ENCODE measurements around the gene PTPN1. TPM values are rescaled to one million over a fixed set of nuclear protein-coding genes. Genes with fewer than 3 reads are reported as not detected.
"Not testable (repeated sequence)": the region's sequence is repeated elsewhere in the genome, so short reads cannot be mapped to it uniquely, and the experiment has no call there.

PTPN1 gene
- total and polyA plus RNA-seq, 2 experiments from 2014 or later = 16.9 to 26.4 TPM

GRCh38 chr20:50472693-50473664, 37.2 kb upstream of the PTPN1 start:
- peaks cover 4% of the 10 kb centered on the region for H3K27me3 Mint-ChIP-seq (ENCODE audit: insufficient read depth, low read depth, poor library complexity)

GRCh38 chr20:50474356-50474755, 35.8 kb upstream of the PTPN1 start:
- H3K36me3 Mint-ChIP-seq (ENCODE audit: low read depth); H3K4me3 Mint-ChIP-seq; H3K9me2 ChIP-seq (ENCODE audit: insufficient read depth); H3K27ac Mint-ChIP-seq; H3K4me3 ChIP-seq; H3K4me1 Mint-ChIP-seq; H3K36me3 ChIP-seq (ENCODE audit: insufficient read depth); H3K27ac ChIP-seq (ENCODE audit: low read depth); H3K27me3 Mint-ChIP-seq (ENCODE audit: insufficient read depth, low read depth, poor library complexity); H3F3A ChIP-seq (replicated peaks; ENCODE audit: low read depth); H3K27me3 ChIP-seq (ENCODE audit: insufficient read depth); H2AFZ ChIP-seq; H3K4me1 ChIP-seq (ENCODE audit: insufficient read depth); DNase-seq (ENCODE audit: low spot score); H4K20me1 ChIP-seq (replicated peaks; ENCODE audit: insufficient read depth); H3K79me2 ChIP-seq (replicated peaks; ENCODE audit: insufficient read depth); H3K4me2 ChIP-seq; H3K9me3 Mint-ChIP-seq; ATAC-seq: not testable (repeated sequence)

More at GRCh38 chr20:50472693-50473664, 37.2 kb upstream of the PTPN1 start:
- peak overlapping the region; percentile 59 for H2AFZ ChIP-seq
- no peaks in the 10 kb centered on the region for H3K36me3 ChIP-seq (ENCODE audit: insufficient read depth)
- H4K20me1 ChIP-seq (replicated peaks; ENCODE audit: insufficient read depth) = no peaks in the 10 kb centered on the region
- H3K4me1 ChIP-seq (ENCODE audit: insufficient read depth) = no peaks in the 10 kb centered on the region
- Mint-ChIP-seq H3K4me3 (no peak overlapping the region), H3K36me3 (ENCODE audit: low read depth) (no peaks in the 10 kb centered on the region), H3K27ac (no peak overlapping the region), H3K9me3 (peaks cover 2% of the 10 kb centered on the region; the same call in 1 of the 3 replicates), H3K4me1 (no peaks in the 10 kb centered on the region)
- H3K4me2 ChIP-seq = no peak overlapping the region
- no peaks in the 10 kb centered on the region for H3F3A ChIP-seq (replicated peaks; ENCODE audit: low read depth)
- 0 out of 2 replicates have a peak, but pooled peaks cover 9% of the 10 kb centered on the region for H3K9me2 ChIP-seq (ENCODE audit: insufficient read depth)
- ATAC-seq = no peak
- TF ChIP-seq JUNB (IDR thresholded peaks at IDR 0.05; ENCODE audit: unreplicated experiment) = no peak
- peak; percentile 53 for TF ChIP-seq REST (IDR thresholded peaks at IDR 0.05; ENCODE audit: unreplicated experiment)
- TF ChIP-seq, protein P1, sequence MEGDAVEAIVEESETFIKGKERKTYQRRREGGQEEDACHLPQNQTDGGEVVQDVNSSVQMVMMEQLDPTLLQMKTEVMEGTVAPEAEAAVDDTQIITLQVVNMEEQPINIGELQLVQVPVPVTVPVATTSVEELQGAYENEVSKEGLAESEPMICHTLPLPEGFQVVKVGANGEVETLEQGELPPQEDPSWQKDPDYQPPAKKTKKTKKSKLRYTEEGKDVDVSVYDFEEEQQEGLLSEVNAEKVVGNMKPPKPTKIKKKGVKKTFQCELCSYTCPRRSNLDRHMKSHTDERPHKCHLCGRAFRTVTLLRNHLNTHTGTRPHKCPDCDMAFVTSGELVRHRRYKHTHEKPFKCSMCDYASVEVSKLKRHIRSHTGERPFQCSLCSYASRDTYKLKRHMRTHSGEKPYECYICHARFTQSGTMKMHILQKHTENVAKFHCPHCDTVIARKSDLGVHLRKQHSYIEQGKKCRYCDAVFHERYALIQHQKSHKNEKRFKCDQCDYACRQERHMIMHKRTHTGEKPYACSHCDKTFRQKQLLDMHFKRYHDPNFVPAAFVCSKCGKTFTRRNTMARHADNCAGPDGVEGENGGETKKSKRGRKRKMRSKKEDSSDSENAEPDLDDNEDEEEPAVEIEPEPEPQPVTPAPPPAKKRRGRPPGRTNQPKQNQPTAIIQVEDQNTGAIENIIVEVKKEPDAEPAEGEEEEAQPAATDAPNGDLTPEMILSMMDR (conservative IDR thresholded peaks at IDR 0.05; ENCODE audit: low read depth in 2 of 2) = no peak
- TF ChIP-seq EZH2phosphoT487 (IDR thresholded peaks at IDR 0.05; ENCODE audit: unreplicated experiment) = no peak
- H3K27ac ChIP-seq (ENCODE audit: low read depth) = no peak overlapping the region
- DNase-seq (ENCODE audit: low spot score) = no peak
- no peak overlapping the region for H3K4me3 ChIP-seq
- no peaks in the 10 kb centered on the region for H3K27me3 ChIP-seq (ENCODE audit: insufficient read depth)
- no peaks in the 10 kb centered on the region for H3K79me2 ChIP-seq (replicated peaks; ENCODE audit: insufficient read depth)

All from GM23338 (cell line).